Hematopoietic multipotent progenitor cell treated with erythropoietin and hydrocortisone succinate and interleukin-3 and kit ligand, for 17 days (in vitro differentiated cells): ENCODE results near the gene CENPX.
A peak's percentile ranks its signal among the peaks of the same experiment; 100 is the strongest.
"Not testable (repeated sequence)": the region's sequence is repeated elsewhere in the genome, so short reads cannot be mapped to it uniquely, and the experiment has no call there.

Experiments
- DNase-seq: peaks from one replicate; pipeline ENCODE4 v3.0.0-alpha.2; 2015; ENCODE audit warnings: low spot score

Gene CENPX

DNA sequence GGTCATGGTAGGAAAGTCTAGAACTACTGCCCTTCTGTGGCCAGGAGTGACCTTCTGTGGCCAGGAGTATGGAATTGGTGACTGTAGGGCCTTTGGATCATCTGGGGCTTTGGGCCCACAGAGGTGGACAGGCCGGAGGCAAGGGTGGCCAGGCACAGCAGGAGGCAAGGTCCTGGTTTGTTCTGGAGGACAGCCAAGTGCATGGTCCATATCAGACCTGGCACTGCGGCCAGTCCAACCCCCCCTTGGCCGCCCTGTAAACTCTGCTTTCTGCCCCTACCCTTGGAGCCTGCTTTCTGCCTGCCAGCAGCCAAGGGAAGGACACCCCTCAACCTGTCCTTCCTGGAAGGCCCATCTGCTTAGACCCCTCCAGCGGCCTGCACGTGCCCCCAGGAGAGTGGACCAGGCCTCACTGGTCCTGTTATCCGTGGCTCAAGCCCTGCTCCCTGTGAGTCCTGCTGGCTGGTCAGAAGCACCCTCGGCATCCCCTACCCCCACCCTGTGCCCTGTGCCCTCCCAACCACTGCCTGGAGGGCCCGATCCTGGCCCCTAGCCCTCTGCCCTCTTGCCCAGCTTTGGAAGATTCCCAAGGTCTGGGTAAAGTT is 17.1 kb upstream of the CENPX start:
- DNase-seq: no peak

GRCh38 chr17:82038796-82039409 is 16.2 kb upstream of the CENPX start:
- DNase-seq: not testable (repeated sequence)

DNA sequence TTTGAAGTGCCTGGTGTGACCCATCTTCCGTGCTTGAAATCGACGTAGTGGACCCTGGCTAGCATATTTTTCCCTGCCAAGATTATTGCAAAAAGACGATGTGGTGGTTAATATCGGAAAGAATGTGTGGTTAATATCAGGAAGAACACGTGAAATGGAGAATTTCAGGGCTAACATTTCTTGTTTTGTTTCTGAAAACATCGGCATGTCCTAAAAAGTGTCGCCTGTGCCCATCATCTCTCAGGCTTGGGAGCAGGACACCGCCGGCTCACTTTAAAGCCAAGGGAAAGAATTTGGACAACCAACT is 15.2 kb upstream of the CENPX start:
- no peak for DNase-seq

- DNase-seq: peak; percentile 92
Observed at GRCh38 chr17:82037092-82037888, 14.6 kb upstream of the CENPX start, which contains the start of gene DCXR. Gene DCXR (minus strand): TSS chr17:82037697. CDS start chr17:82037682, 15 bp downstream.

GRCh38 chr17:82036634-82037091 is 14.0 kb upstream of the CENPX start:
- DNase-seq: no peak

- no peak for DNase-seq
Observed at GRCh38 chr17:82035956-82036633, 13.4 kb upstream of the CENPX start.

DNA sequence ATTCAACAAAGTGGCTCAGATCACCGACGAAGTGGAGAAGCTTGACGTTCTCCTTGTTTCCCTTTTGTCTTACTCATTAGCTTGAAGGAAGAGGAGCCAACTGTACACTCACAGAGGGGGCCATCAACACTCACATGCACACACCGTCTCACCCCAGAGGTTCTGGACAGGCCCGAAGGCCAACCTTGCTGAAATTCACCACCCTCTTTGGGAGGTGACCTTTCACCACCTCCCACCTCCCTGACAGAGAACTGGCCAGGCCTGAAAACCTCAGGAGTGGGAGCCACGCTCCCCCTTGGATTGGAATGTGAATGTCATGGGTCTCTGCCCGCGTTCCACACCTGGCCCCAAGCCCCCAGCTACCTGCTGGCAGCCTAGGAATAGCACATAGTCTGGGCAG is 12.8 kb upstream of the CENPX start:
- no peak for DNase-seq

DNA sequence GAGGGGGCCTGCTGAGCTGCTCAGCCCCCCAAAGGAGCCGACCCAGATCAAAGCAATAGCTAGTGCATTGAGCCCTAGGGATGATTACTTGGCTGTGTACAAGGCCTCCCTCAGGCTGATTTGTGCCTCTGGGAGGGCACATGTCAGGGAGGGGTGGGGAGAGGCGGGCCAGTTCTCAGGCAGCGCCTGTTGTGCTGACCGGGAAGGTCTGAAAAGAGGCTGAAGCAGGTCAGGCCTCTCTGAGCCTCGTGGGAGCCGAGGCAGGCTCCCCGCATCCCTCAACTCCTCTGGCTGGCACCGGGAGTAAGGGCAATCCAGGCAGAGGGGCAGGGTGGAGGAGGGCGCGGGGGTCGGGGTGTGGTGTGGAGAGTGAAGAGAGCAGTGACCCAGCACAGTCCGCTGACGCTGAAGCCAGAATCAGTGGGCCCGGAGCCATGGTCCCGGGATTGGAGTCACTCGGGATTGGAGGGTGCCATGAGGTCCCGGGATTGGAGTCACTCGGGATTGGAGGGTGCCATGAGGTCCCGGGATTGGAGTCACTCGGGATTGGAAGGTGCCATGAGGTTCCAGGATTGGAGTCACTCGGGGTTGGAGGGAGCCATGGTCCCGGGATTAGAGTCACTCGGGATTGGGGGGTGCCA is 11.8 kb upstream of the CENPX start:
- DNase-seq: no peak

DNA sequence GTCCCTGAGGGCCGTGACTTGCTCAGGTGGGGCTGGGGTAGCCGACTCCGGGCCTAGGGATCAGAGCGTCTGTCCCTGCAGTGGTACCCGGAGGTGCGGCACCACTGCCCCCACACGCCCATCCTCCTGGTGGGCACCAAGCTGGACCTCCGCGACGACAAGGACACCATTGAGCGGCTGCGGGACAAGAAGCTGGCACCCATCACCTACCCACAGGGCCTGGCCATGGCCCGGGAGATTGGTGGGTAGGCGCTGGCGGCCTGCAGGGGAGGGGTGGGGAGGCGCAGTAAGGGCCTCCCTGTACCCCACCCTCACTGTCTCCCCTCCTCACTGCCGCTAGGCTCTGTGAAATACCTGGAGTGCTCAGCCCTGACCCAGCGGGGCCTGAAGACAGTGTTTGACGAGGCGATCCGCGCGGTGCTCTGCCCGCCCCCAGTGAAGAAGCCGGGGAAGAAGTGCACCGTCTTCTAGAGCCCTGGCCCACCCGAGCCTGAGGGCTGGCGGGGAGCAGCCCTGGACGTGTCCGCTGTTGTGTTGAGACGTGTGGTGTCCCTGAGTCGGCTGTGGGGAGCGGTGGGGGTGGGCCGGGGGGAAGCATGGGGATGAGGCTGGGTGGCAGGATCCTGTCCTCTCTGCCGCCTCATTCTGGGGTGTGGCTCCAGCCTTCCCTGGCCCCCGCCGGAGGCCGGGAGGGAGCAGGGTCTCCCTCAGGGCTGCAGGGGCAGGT is 10.8 kb upstream of the CENPX start:
- no peak for DNase-seq

DNA sequence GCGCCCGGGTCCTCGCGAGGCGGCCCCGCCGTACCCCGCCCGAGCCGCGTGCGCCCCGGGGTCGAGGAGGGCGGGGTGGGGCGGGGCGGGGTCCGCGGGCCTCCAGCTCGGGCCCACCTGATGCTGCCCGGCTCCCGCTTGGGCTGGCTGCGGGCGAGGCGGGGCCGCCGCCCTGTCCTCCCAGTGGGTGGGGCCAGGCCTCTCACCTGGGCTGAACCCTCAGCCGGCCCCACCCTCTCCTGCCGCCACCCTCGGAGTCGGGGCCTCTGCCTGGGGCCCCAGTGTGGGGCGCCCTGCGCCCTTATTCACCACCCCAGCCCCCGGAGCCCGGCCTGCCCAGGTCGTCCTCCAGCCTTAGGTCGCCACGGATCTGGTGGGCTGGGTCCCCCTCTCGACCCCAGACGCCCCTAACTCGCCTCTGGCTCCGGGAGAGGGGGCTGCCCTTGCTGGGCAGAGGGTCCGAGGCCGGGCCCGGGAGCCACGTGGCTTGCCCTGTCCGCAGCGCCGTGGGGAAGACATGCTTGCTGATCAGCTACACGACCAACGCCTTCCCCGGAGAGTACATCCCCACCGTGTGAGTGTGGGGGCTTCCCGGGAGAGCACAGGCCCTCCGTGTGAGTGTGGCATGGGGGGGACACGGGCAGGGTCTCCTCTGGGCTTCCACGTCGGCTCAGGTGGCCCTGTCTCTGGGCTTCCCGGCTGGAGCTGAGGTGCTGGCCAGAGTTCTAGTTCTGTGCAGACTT is 9.4 kb upstream of the CENPX start:
- peak; percentile 64 for DNase-seq

DNA sequence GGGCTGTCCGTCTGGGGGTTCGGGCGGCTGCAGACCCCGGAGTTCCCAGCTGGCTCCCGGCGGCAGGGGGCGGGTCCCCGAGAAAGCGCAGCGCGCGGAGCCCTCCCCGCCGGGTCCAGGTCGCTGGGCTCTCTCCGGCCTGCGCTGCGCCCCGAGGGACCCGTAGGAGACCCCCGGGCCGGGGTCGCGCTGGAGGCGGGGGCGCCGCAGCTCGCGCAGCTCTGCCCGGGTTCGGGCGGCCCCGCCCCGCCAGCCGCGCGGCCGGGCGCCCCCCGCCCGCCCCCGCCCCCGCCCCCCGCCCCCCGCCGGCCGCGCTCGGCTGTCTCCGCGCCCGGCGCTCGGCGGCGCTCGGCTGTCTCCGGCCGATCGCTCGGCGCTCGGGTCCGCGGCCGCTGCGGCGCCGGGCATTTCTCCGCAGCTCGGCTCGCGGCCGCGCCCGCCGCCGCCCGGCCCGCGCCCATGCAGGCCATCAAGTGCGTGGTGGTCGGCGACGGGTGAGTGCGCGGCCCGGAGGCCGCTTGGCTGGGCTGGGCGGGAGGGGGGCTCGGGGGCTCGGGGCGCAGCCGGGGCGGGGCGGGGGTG is 8.7 kb upstream of the CENPX start, which contains the start of gene RAC3:
Gene RAC3 (plus strand): TSS at position 376 of the 582 bp plus-strand sequence. CDS start 84 bp downstream, at position 460.
- DNase-seq: no peak

DNA sequence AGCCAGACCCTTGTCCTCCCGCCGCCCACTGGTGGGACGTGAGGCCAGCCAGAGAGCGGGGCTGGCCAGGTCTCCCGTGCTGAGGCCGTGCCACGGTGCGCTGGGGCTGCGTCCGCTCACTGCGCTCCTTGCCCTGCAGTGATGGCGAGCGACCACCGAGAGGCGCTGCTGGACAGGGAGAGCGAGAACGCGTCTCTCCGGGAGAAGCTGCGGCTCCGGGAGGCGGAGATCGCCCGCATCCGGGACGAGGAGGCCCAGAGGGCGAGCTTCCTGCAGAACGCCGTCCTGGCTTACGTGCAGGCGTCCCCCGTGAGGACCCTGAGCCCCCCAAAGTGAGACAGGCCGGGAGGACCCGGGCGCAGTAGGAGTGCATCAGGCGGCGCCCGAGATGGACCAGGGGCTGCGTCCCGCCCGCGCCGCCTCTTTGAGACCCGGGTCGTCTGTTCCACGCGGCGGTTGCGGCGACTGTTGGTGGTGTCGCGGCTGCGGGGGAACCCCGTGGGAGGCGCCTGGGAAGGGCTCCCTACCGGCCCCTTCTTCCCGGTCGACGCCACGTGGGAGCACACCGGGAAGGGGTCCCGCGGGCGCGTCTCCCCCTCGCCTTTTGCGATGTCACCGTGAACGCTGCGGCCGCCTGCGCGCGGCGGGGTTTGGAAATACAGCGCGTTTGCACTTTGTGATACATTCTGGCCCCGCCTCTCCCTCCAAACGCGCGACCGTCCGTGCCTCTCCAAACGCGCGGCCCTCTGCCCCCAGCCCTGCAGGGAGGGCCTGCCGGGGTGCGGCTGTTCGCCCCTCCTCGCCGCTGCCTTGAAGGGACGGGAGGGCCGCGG is 8.0 kb upstream of the CENPX start:
- peak; percentile 62 for DNase-seq

DNA sequence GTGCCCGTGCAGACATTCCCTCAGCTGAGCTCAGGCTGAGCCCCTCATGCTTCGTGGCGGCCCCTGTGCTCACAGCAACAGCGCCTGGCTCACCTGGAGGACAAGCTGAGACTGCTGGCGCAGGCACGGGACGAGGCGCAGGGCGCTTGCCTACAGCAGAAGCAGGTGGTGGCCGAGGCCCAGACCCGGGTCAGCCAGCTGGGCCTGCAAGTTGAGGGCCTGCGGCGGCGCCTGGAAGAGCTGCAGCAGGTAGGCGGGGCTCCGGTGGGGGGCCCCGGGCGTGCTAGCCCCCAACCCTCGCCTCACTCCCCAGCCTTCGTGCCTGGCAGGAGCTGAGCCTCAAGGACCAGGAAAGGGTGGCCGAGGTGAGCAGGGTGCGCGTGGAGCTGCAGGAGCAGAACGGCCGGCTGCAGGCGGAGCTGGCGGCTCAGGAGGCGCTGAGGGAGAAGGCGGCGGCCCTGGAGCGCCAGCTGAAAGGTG is 7.4 kb upstream of the CENPX start:
- DNase-seq: no peak

GRCh38 chr17:82029391-82029790 is 6.7 kb upstream of the CENPX start:
- no peak for DNase-seq

DNA sequence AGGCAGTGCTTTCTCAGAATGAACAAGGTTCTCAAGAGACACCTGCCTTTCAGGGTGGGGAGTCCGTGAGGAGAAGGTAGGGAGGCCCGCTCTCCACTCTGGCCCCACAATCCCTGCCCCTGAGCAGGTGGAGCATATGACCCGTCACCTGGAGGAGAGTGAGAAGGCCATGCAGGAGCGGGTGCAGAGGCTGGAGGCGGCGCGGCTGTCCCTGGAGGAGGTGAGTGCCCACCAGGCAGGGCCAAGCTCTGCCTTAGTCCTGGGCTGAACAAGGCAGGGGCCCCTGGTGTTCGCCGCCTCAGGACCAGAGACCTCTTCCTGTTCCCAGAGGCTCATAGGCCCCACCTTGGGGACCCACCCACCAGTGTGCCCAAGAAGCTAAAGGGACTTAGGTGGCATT is 6.3 kb upstream of the CENPX start:
- no peak for DNase-seq

GRCh38 chr17:82028246-82028645 is 5.6 kb upstream of the CENPX start:
- DNase-seq: no peak

GRCh38 chr17:82025401-82026107 is 2.9 kb upstream of the CENPX start:
- no peak for DNase-seq

DNA sequence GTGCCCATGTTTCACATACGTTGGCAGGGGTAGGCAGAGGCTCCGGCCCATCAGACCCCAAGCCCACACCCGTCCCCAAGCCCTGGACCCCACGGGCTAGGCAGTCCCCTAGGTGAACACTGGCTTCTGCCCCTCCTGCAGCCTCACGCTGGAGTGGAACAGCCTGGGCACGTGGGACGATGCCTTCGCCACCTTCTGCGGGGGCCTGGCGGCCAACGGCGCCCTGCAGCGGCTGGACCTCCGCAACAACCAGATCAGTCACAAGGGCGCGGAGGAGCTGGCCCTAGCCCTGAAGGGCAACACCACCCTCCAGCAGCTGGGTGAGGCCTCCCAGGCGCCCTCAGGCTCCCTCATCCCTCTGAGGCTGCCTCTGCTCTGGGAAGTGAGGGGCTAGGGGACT is 2.2 kb upstream of the CENPX start:
- no peak for DNase-seq
